ENCODE data around the gene TNFRSF1A. TPM values are rescaled to one million over a fixed set of nuclear protein-coding genes. Genes with fewer than 3 reads are reported as not detected.

The TNFRSF1A gene
- total and polyA plus RNA-seq, 2 of the 13 experiments (the other 11 are each of a cell fraction or from before 2014, with no cell fraction given), result 41.5 to 61.2 TPM

DNA sequence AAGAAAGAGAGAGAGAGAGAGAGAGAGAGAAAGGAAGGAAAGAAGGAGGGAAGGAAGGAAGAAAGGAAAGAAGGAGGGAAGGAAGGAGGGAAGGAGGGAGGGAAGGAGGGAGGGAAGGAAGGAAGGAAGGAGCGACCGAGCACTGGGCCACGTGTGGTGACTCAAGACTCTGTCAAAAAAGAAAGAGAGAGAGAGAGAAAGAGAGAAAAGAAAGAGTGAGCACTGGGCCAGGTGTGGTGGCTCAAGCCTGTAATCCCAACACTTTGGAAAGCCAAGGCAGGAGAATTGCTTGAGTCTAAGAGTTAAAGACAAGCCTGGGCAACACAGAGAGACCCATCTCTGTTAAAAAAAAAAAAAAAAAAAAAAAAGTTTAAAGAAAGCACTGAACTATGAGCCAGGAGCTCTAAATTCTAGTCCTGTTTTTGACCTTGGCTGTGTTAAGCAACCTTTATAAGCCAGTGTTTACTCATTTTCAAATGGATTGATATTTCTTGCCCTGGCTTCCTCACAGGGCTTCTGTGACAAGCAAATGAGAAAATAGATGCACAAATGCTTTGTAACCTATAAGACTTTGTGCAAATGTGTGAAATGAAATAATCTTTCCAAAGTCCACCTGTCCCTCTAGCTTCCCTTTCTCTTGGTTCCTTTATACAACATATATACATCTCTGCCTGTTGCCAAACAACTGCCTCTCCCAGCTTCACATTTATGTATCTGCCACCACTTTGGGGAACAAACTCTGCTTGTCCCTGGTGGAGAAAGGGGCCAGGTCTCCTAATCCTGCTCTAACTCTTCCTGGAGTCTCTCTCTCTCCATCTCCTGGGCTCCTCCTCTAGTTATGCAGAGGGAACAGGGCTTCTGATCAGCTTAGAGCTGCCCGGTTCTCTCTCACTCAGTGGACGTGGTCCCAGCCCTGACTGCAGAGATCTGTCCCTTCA is 47.5 kb downstream of the TNFRSF1A start (continued):
- no peak for TF ChIP-seq RBFOX2 (IDR thresholded peaks at IDR 0.05; ENCODE audit: low read depth, low read length)
- TF ChIP-seq NFE2 (CRISPR knock-in tag; IDR thresholded peaks at IDR 0.05), result no peak
- no peak for TF ChIP-seq ZFY (CRISPR knock-in tag; IDR thresholded peaks at IDR 0.05)
- no peak for TF ChIP-seq CC2D1A (CRISPR knock-in tag; IDR thresholded peaks at IDR 0.05)
- no peak for TF ChIP-seq ZNF879 (CRISPR knock-in tag; IDR thresholded peaks at IDR 0.05)
- no peak for TF ChIP-seq HOXA3 (CRISPR knock-in tag; IDR thresholded peaks at IDR 0.05)
- TF ChIP-seq GTF3A (CRISPR knock-in tag; conservative IDR thresholded peaks at IDR 0.05), result no peak
- TF ChIP-seq FOXM1 (CRISPR knock-in tag; IDR thresholded peaks at IDR 0.05), result no peak
- no peak for TF ChIP-seq ZNF143 (CRISPR knock-in tag; IDR thresholded peaks at IDR 0.05)
- TF ChIP-seq, protein P1, sequence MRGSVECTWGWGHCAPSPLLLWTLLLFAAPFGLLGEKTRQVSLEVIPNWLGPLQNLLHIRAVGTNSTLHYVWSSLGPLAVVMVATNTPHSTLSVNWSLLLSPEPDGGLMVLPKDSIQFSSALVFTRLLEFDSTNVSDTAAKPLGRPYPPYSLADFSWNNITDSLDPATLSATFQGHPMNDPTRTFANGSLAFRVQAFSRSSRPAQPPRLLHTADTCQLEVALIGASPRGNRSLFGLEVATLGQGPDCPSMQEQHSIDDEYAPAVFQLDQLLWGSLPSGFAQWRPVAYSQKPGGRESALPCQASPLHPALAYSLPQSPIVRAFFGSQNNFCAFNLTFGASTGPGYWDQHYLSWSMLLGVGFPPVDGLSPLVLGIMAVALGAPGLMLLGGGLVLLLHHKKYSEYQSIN (CRISPR knock-in tag; IDR thresholded peaks at IDR 0.05; ENCODE audit: borderline replicate concordance), result no peak
- no peak for TF ChIP-seq JUNB (CRISPR knock-in tag; IDR thresholded peaks at IDR 0.05; ENCODE audit: borderline replicate concordance)
- TF ChIP-seq ZNF430 (CRISPR knock-in tag; IDR thresholded peaks at IDR 0.05), result no peak
- TF ChIP-seq FOXA1 (IDR thresholded peaks at IDR 0.05), result no peak
- peak; percentile 79 for TF ChIP-seq FOXA1 (CRISPR knock-in tag; IDR thresholded peaks at IDR 0.05)
- TF ChIP-seq MED1 (CRISPR knock-in tag; IDR thresholded peaks at IDR 0.05), result peak; percentile 76
- no peak for TF ChIP-seq TBX2 (CRISPR knock-in tag; IDR thresholded peaks at IDR 0.05; ENCODE audit: borderline replicate concordance)
- TF ChIP-seq SMYD3 (CRISPR knock-in tag; IDR thresholded peaks at IDR 0.05), result no peak
- no peak for TF ChIP-seq ZNF136 (CRISPR knock-in tag; IDR thresholded peaks at IDR 0.05; ENCODE audit: low read depth)
- no peak for TF ChIP-seq SNRNP70 (IDR thresholded peaks at IDR 0.05; ENCODE audit: low read depth, low read length)
- peak; percentile 26; the same call in 1 of the 2 replicates for TF ChIP-seq NR2C2 (CRISPR knock-in tag; IDR thresholded peaks at IDR 0.05; ENCODE audit: borderline replicate concordance)
- TF ChIP-seq ZNF75D (CRISPR knock-in tag; IDR thresholded peaks at IDR 0.05; ENCODE audit: borderline replicate concordance), result no peak
- TF ChIP-seq, protein P2, sequence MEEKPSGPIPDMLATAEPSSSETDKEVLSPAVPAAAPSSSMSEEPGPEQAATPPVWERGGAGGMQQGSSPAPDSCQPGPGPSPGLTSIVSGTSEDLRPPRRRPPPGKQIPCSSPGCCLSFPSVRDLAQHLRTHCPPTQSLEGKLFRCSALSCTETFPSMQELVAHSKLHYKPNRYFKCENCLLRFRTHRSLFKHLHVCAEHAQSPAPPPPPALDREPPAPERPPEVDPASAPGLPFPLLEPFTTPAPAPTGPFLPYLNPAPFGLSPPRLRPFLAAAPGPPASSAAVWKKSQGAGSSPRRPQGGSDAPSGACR (CRISPR knock-in tag; IDR thresholded peaks at IDR 0.05), result peak; percentile 74; the same call in 1 of the 2 replicates
- TF ChIP-seq, protein P3, sequence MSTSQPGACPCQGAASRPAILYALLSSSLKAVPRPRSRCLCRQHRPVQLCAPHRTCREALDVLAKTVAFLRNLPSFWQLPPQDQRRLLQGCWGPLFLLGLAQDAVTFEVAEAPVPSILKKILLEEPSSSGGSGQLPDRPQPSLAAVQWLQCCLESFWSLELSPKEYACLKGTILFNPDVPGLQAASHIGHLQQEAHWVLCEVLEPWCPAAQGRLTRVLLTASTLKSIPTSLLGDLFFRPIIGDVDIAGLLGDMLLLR (CRISPR knock-in tag; IDR thresholded peaks at IDR 0.05), result no peak
- TF ChIP-seq JARID2 (CRISPR knock-in tag; IDR thresholded peaks at IDR 0.05; ENCODE audit: insufficient replicate concordance), result no peak
- TF ChIP-seq, protein P4, sequence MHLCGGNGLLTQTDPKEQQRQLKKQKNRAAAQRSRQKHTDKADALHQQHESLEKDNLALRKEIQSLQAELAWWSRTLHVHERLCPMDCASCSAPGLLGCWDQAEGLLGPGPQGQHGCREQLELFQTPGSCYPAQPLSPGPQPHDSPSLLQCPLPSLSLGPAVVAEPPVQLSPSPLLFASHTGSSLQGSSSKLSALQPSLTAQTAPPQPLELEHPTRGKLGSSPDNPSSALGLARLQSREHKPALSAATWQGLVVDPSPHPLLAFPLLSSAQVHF (CRISPR knock-in tag; IDR thresholded peaks at IDR 0.05), result no peak
- TF ChIP-seq SAP130 (CRISPR knock-in tag; IDR thresholded peaks at IDR 0.05; ENCODE audit: low read depth), result peak; percentile 4; the same call in 1 of the 2 replicates
- TF ChIP-seq, protein P5, sequence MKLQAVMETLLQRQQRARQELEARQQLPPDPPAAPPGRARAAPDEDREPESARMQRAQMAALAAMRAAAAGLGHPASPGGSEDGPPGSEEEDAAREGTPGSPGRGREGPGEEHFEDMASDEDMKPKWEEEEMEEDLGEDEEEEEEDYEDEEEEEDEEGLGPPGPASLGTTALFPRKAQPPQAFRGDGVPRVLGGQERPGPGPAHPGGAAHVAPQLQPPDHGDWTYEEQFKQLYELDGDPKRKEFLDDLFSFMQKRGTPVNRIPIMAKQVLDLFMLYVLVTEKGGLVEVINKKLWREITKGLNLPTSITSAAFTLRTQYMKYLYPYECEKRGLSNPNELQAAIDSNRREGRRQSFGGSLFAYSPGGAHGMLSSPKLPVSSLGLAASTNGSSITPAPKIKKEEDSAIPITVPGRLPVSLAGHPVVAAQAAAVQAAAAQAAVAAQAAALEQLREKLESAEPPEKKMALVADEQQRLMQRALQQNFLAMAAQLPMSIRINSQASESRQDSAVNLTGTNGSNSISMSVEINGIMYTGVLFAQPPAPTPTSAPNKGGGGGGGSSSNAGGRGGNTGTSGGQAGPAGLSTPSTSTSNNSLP (IDR thresholded peaks at IDR 0.05; ENCODE audit: low read depth, low read length), result peak; percentile 82
